ENCODE measurements around the gene LRPPRC.

Gene LRPPRC

DNA sequence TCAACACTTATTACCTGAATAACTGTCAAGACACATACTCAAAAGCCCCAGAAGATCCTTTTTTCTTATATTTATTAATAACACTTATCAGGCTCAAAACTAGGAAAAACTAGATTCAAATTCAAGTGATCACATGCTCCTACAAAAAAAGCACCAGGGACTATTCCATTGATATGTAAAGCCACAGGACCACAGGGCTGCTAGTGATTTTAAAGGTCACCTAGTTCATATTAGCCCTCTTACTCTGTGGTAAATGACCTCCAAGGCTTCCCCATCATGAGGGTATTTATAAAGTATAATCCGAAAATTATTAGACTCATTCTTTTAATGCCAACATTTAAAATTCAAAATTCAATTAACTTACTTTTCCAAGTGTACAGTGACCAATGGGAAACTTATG is 52.5 kb downstream of the LRPPRC start:
- Histone ChIP-seq H3K27me3 (ENCODE audit: control insufficient read depth in 1 of 2, insufficient read depth in 1 of 2, low read length in 2 of 2) (no peaks in the 10 kb centered on the region), H3K14ac (ENCODE audit: low read length in 2 of 2) (no peak overlapping the region), H2AK5ac (ENCODE audit: low read length, severe bottlenecking) (no peak overlapping the region), H4K91ac (ENCODE audit: low read length) (no peak overlapping the region), H3K36me3 (ENCODE audit: control insufficient read depth in 1 of 2, insufficient read depth in 2 of 2, low read depth in 1 of 2, low read length in 2 of 2) (peaks cover 0 to 91% of the 10 kb centered on the region in 2 experiments), H3K9ac (ENCODE audit: low read length) (no peak overlapping the region), H2BK5ac (ENCODE audit: low read depth, low read length, poor library complexity, severe bottlenecking) (no peak overlapping the region), H3K23ac (ENCODE audit: low read length in 2 of 2) (no peak overlapping the region), H2AFZ (ENCODE audit: low read depth, low read length) (no peak overlapping the region), H3K4me2 (ENCODE audit: low read length, poor library complexity, severe bottlenecking) (no peak overlapping the region), H2BK120ac (ENCODE audit: low read depth, low read length) (no peak overlapping the region), H3K4ac (ENCODE audit: low read depth in 1 of 2, low read length in 2 of 2) (no peak overlapping the region), H3K4me1 (ENCODE audit: control insufficient read depth, insufficient read depth, low read depth, low read length) (no peaks in the 10 kb centered on the region), H4K8ac (ENCODE audit: low read length) (no peak overlapping the region), H2BK15ac (ENCODE audit: low read depth, poor library complexity, severe bottlenecking) (no peak overlapping the region), H3K9me3 (ENCODE audit: control insufficient read depth, low read length) (no peaks in the 10 kb centered on the region), H3K27ac (ENCODE audit: low read length, poor library complexity, severe bottlenecking) (no peak overlapping the region), H3K4me3 (ENCODE audit: insufficient read depth in 1 of 2, low read depth in 1 of 2, low read length in 2 of 2) (no peak overlapping the region), H3K79me1 (replicated peaks; ENCODE audit: low read length, poor library complexity, severe bottlenecking) (peaks cover 3% of the 10 kb centered on the region), H3K18ac (ENCODE audit: low read depth in 1 of 2, low read length in 2 of 2) (no peak overlapping the region), H2BK12ac (ENCODE audit: low read length in 2 of 2) (no peak overlapping the region)
- no peak for DNase-seq
- no CpG with 5 or more reads among the region's 1 CpG for WGBS

DNA sequence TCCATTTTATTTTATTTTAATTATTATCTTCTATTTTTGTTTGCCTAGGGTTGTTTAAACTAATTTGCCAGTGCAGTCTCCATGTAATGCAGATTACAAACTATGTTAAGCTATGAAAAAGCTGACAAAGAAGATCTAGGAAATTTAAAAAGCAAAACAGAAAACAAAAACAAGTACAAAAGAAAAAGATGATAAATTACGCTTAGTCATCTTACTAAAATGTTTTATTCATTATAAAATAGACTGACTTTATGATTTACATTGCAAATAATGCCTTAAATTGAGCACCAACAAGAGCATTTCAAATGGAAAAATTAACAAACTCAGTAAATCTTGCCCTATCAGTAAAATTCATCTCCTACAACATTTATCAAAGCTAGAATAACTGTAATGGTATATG is 52.9 kb downstream of the LRPPRC start:
- Histone ChIP-seq H2BK15ac (ENCODE audit: low read depth, poor library complexity, severe bottlenecking) (no peak overlapping the region), H3K36me3 (ENCODE audit: control insufficient read depth in 1 of 2, insufficient read depth in 2 of 2, low read depth in 1 of 2, low read length in 2 of 2) (peaks cover 0 to 88% of the 10 kb centered on the region in 2 experiments), H3K9ac (ENCODE audit: low read length) (no peak overlapping the region), H4K91ac (ENCODE audit: low read length) (no peak overlapping the region), H2AFZ (ENCODE audit: low read depth, low read length) (no peak overlapping the region), H3K9me3 (ENCODE audit: control insufficient read depth, low read length) (no peaks in the 10 kb centered on the region), H3K4ac (ENCODE audit: low read depth in 1 of 2, low read length in 2 of 2) (no peak overlapping the region), H2BK120ac (ENCODE audit: low read depth, low read length) (no peak overlapping the region), H2BK5ac (ENCODE audit: low read depth, low read length, poor library complexity, severe bottlenecking) (no peak overlapping the region), H3K4me3 (ENCODE audit: insufficient read depth in 1 of 2, low read depth in 1 of 2, low read length in 2 of 2) (no peak overlapping the region), H3K14ac (ENCODE audit: low read length in 2 of 2) (no peak overlapping the region), H2AK5ac (ENCODE audit: low read length, severe bottlenecking) (no peak overlapping the region), H3K18ac (ENCODE audit: low read depth in 1 of 2, low read length in 2 of 2) (no peak overlapping the region), H3K4me1 (ENCODE audit: control insufficient read depth, insufficient read depth, low read depth, low read length) (no peaks in the 10 kb centered on the region), H3K27ac (ENCODE audit: low read length, poor library complexity, severe bottlenecking) (no peak overlapping the region), H3K4me2 (ENCODE audit: low read length, poor library complexity, severe bottlenecking) (no peak overlapping the region), H2BK12ac (ENCODE audit: low read length in 2 of 2) (no peak overlapping the region), H3K79me1 (replicated peaks; ENCODE audit: low read length, poor library complexity, severe bottlenecking) (peaks cover 3% of the 10 kb centered on the region), H3K27me3 (ENCODE audit: control insufficient read depth in 1 of 2, insufficient read depth in 1 of 2, low read length in 2 of 2) (no peaks in the 10 kb centered on the region), H3K23ac (ENCODE audit: low read length in 2 of 2) (no peak overlapping the region), H4K8ac (ENCODE audit: low read length) (no peak overlapping the region)
- WGBS = no CpG with 5 or more reads among the region's 1 CpG
- DNase-seq = no peak

DNA sequence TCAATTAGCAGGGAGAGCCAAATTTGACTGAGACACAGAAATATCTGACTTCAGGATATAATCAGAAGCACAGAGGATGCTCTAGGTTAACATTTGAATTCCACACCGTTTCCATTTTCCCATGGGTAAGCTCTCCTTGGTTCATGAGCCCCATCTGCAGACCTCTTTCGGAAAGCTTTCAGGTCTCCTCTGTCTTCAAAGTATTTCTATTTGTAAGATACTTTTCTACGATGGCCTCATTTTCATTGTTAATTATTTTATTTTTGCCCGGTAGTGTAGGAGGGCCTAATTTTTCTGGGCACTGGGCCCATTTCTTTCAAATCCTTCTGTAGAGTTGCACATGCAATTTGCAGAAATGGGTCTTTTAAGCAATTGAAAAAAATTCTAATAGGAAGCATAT is 53.8 kb downstream of the LRPPRC start:
- Histone ChIP-seq H2BK5ac (ENCODE audit: low read depth, low read length, poor library complexity, severe bottlenecking) (no peak overlapping the region), H3K4ac (ENCODE audit: low read depth in 1 of 2, low read length in 2 of 2) (no peak overlapping the region), H3K27ac (ENCODE audit: low read length, poor library complexity, severe bottlenecking) (no peak overlapping the region), H3K23ac (ENCODE audit: low read length in 2 of 2) (no peak overlapping the region), H2BK12ac (ENCODE audit: low read length in 2 of 2) (no peak overlapping the region), H3K18ac (ENCODE audit: low read depth in 1 of 2, low read length in 2 of 2) (no peak overlapping the region), H3K4me3 (ENCODE audit: insufficient read depth in 1 of 2, low read depth in 1 of 2, low read length in 2 of 2) (no peak overlapping the region), H3K9ac (ENCODE audit: low read length) (no peak overlapping the region), H4K91ac (ENCODE audit: low read length) (no peak overlapping the region), H3K36me3 (ENCODE audit: control insufficient read depth in 1 of 2, insufficient read depth in 2 of 2, low read depth in 1 of 2, low read length in 2 of 2) (peaks cover 0 to 88% of the 10 kb centered on the region in 2 experiments), H3K79me1 (replicated peaks; ENCODE audit: low read length, poor library complexity, severe bottlenecking) (peaks cover 5% of the 10 kb centered on the region), H3K4me2 (ENCODE audit: low read length, poor library complexity, severe bottlenecking) (no peak overlapping the region), H3K4me1 (ENCODE audit: control insufficient read depth, insufficient read depth, low read depth, low read length) (no peaks in the 10 kb centered on the region), H2BK15ac (ENCODE audit: low read depth, poor library complexity, severe bottlenecking) (no peak overlapping the region), H2BK120ac (ENCODE audit: low read depth, low read length) (no peak overlapping the region), H3K27me3 (ENCODE audit: control insufficient read depth in 1 of 2, insufficient read depth in 1 of 2, low read length in 2 of 2) (no peaks in the 10 kb centered on the region), H2AFZ (ENCODE audit: low read depth, low read length) (no peak overlapping the region), H2AK5ac (ENCODE audit: low read length, severe bottlenecking) (no peak overlapping the region), H3K14ac (ENCODE audit: low read length in 2 of 2) (no peak overlapping the region), H3K9me3 (ENCODE audit: control insufficient read depth, low read length) (no peaks in the 10 kb centered on the region), H4K8ac (ENCODE audit: low read length) (no peak overlapping the region)
- 94% methylated on average over 3 of the region's 4 CpGs for WGBS
- no peak for DNase-seq

DNA sequence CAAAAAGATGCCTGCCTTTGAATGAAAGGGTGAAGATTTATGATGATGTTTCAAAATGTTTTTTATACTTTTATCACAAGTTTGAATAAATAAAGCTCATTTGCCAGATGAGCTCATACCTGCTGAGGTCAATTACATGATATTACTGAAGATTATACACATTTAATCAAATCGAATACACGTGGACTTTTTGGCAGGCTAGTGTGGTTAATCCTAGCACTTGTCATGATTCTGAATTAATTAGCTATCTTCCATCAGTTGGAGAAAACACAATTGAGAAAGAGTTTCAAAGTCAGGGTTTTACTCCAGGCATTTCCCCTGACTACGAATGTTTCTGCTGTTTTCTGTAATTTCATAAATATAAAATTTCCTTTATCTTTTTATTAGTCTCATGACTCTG is 54.4 kb downstream of the LRPPRC start:
- Histone ChIP-seq H2AFZ (ENCODE audit: low read depth, low read length) (no peak overlapping the region), H3K27ac (ENCODE audit: low read length, poor library complexity, severe bottlenecking) (no peak overlapping the region), H3K14ac (ENCODE audit: low read length in 2 of 2) (no peak overlapping the region), H3K36me3 (ENCODE audit: control insufficient read depth in 1 of 2, insufficient read depth in 2 of 2, low read depth in 1 of 2, low read length in 2 of 2) (peaks cover 0 to 88% of the 10 kb centered on the region in 2 experiments), H2BK5ac (ENCODE audit: low read depth, low read length, poor library complexity, severe bottlenecking) (no peak overlapping the region), H3K4me1 (ENCODE audit: control insufficient read depth, insufficient read depth, low read depth, low read length) (no peaks in the 10 kb centered on the region), H2BK12ac (ENCODE audit: low read length in 2 of 2) (no peak overlapping the region), H4K91ac (ENCODE audit: low read length) (no peak overlapping the region), H2BK15ac (ENCODE audit: low read depth, poor library complexity, severe bottlenecking) (no peak overlapping the region), H3K18ac (ENCODE audit: low read depth in 1 of 2, low read length in 2 of 2) (no peak overlapping the region), H3K4me3 (ENCODE audit: insufficient read depth in 1 of 2, low read depth in 1 of 2, low read length in 2 of 2) (no peak overlapping the region), H3K79me1 (replicated peaks; ENCODE audit: low read length, poor library complexity, severe bottlenecking) (peaks cover 5% of the 10 kb centered on the region), H3K4ac (ENCODE audit: low read depth in 1 of 2, low read length in 2 of 2) (no peak overlapping the region), H4K8ac (ENCODE audit: low read length) (no peak overlapping the region), H3K9ac (ENCODE audit: low read length) (no peak overlapping the region), H3K9me3 (ENCODE audit: control insufficient read depth, low read length) (no peaks in the 10 kb centered on the region), H3K27me3 (ENCODE audit: control insufficient read depth in 1 of 2, insufficient read depth in 1 of 2, low read length in 2 of 2) (no peaks in the 10 kb centered on the region), H2AK5ac (ENCODE audit: low read length, severe bottlenecking) (no peak overlapping the region), H3K23ac (ENCODE audit: low read length in 2 of 2) (no peak overlapping the region), H2BK120ac (ENCODE audit: low read depth, low read length) (no peak overlapping the region), H3K4me2 (ENCODE audit: low read length, poor library complexity, severe bottlenecking) (no peak overlapping the region)
- DNase-seq = no peak
- 79% methylated on average over 2 of the region's 3 CpGs for WGBS
